ENCODE results near the gene ESPN.

GRCh38 chr1:6435129-6435528 lies 10.6 kb downstream of the ESPN start:
- TF ChIP-seq CTCF (conservative IDR thresholded peaks at IDR 0.05; ENCODE audit: low read depth, low read length) (no peak), USF2 (IDR thresholded peaks at IDR 0.05; ENCODE audit: low read depth, low read length) (no peak), POLR2A (IDR thresholded peaks at IDR 0.05; ENCODE audit: low read depth, low read length) (no peak), CEBPB (IDR thresholded peaks at IDR 0.05; ENCODE audit: low read depth, low read length) (no peak)
